IPS-18a (cell line): ENCODE measurements around the gene NUDT16.

Source experiments
- H3K27ac ChIP-seq: one replicate; pipeline ENCODE4 v1.5.1; 2013; ENCODE audit warnings: low read length
- H3K27me3 ChIP-seq: one replicate; pipeline ENCODE4 v1.6.1; 2013; ENCODE audit warnings: mild to moderate bottlenecking, low read length; ENCODE audit not compliant: control insufficient read depth, insufficient read depth
- H3K36me3 ChIP-seq: one replicate; pipeline ENCODE4 v1.6.1; 2013; ENCODE audit warnings: low read depth, low read length; ENCODE audit not compliant: control insufficient read depth
- H3K4me1 ChIP-seq: one replicate; pipeline ENCODE4 v1.6.1; 2013; ENCODE audit warnings: low read depth, low read length; ENCODE audit not compliant: control insufficient read depth
- H3K4me3 ChIP-seq: one replicate; pipeline ENCODE4 v1.5.1; 2013; ENCODE audit warnings: low read length
- H3K9ac ChIP-seq: one replicate; pipeline ENCODE4 v1.6.1; 2013; ENCODE audit warnings: mild to moderate bottlenecking, low read length, moderate library complexity
- H3K9me3 ChIP-seq: one replicate; pipeline ENCODE4 v1.6.1; 2013; ENCODE audit warnings: low read depth, low read length; ENCODE audit not compliant: control insufficient read depth

The NUDT16 gene

DNA sequence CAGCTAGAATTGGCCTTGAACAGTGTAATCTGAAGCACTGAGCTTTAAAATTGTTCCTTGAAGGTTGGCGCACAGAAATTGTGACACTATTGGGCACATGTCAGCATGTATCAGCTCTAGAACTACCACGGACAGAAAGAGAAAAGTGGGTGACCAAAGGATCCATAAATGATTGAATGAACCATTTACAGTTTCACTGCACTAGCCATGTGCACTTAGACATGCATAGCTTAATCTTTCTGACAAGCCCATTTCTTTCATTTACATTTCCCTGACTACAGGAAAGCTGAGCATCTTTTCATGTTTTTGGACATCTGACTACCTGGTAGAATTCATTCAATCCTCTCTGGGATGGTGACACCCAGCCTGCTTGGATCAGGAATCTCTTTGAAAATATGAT, 36.2 kb downstream of the NUDT16 start:
- H3K4me3 ChIP-seq: no peak overlapping the region
- H3K9ac ChIP-seq: no peak overlapping the region
- no peaks in the 10 kb centered on the region for H3K27me3 ChIP-seq
- no peaks in the 10 kb centered on the region for H3K9me3 ChIP-seq
- no peaks in the 10 kb centered on the region for H3K36me3 ChIP-seq
- H3K27ac ChIP-seq: no peak overlapping the region
- no peaks in the 10 kb centered on the region for H3K4me1 ChIP-seq

DNA sequence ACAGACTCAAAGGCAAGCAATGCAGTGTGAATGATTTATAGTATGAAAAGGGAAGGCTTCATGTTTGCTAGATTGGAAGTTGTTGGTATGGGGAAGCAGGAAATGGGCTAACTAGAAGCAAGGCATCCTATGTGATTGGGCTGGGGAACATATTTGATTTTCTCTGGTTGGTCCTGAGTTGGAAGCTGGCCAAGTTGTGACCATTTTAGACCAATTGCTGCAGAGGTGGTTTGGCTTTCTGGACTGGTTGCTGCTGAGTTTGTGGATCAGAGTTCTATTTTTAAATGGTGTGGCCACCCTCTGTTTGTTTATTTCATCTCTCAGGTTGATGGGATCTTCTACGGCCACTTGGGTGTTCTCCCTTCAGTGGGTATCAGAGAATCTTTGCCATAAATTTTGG, 39.7 kb downstream of the NUDT16 start:
- Histone ChIP-seq H3K4me1 (no peaks in the 10 kb centered on the region), H3K4me3 (no peak overlapping the region), H3K27me3 (no peaks in the 10 kb centered on the region), H3K36me3 (no peaks in the 10 kb centered on the region), H3K9me3 (no peaks in the 10 kb centered on the region), H3K27ac (no peak overlapping the region), H3K9ac (no peak overlapping the region)

DNA sequence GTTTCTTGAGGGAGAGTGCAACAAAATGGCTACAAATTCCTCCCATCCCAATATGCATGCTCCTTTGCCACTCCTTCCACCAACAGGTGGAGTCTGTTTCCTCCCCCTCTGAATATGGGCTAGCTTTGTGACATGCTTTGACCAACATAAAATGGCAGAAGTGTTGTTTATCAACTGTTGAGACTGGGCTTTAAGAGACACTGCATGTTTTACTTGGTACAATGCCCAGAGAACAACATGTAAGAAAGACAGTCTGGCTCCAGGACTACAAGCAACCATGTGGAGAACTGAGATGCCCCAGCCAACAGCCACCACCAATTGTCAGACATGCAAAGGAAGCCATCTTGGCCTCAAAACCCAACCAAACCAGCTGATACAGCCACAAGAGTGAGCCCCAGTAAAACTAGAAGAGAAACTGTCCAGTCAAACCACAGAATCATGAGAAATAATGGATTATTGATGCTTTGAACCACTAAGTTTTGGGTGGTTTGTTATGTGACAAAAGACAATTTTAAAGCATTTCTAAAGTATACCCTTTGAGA, 40.5 kb downstream of the NUDT16 start:
- Histone ChIP-seq H3K27me3 (no peaks in the 10 kb centered on the region), H3K36me3 (no peaks in the 10 kb centered on the region), H3K4me1 (peaks cover 3% of the 10 kb centered on the region), H3K27ac (no peak overlapping the region), H3K9ac (no peak overlapping the region), H3K9me3 (no peaks in the 10 kb centered on the region), H3K4me3 (no peak overlapping the region)

DNA sequence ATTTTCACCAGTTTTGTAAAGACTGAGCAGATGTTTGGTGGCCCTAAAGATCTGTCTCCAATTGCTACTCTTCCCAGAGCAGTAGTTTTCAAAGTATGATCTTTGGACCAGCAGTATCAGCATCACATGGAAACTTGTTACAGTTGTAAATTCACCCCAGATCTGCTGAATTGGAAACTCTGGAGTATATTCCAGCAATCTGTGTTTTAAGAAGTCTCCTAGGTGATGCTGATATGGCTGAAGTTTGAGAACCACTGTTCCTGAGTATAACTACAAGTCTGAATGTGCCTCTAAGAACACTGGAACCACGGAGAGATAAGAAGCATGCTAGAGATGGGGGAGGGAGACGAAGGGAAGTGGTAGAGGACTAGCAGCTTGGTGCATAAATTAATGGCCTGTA, 45.7 kb downstream of the NUDT16 start:
- Histone ChIP-seq H3K36me3 (no peaks in the 10 kb centered on the region), H3K9ac (no peak overlapping the region), H3K9me3 (no peaks in the 10 kb centered on the region), H3K4me3 (no peak overlapping the region), H3K27ac (no peak overlapping the region), H3K4me1 (peaks cover 6% of the 10 kb centered on the region), H3K27me3 (no peaks in the 10 kb centered on the region)

DNA sequence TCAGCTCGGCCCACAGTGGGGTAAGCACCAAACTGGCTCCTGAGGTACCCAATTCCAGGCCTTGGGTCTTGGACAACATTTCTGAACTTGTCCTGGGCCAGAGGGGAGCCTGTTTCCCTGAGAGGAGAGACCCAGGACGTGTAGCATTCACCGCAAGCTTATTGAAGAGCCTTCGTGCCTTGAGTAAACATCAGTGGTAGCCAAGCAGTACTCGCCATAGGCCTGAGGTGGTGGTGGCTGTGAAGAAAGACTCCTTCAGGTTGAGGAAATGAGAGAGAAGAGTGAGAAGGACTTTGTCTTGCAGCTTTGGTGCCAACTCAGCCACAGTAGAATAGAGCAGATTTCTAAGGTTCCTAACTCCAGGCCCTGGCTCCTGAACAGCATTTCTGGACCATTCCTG, 50.2 kb downstream of the NUDT16 start:
- H3K9me3 ChIP-seq: no peaks in the 10 kb centered on the region
- no peak overlapping the region for H3K4me3 ChIP-seq
- no peaks in the 10 kb centered on the region for H3K27me3 ChIP-seq
- no peak overlapping the region for H3K9ac ChIP-seq
- peaks cover 5% of the 10 kb centered on the region for H3K4me1 ChIP-seq
- H3K36me3 ChIP-seq: no peaks in the 10 kb centered on the region
- H3K27ac ChIP-seq: no peak overlapping the region

DNA sequence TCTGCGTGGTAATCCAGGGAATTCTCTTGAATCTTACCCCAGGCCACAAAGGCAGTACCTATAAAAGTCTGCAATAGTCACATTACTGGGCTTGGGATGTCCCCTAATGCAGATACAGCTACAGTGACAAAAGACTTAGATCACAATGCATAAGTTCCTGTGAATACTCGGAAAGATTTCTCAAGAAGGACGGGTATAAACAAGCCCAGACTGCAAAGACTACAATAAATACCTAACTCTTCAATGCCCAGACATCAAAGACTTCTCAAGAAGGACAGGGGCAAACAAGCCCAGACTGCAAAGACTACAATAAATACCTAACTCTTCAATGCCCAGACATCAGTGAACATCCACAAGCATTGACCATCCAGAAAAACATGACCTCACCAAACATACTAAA, 50.9 kb downstream of the NUDT16 start:
- Histone ChIP-seq H3K27me3 (no peaks in the 10 kb centered on the region), H3K4me3 (no peak overlapping the region), H3K36me3 (no peaks in the 10 kb centered on the region), H3K9ac (no peak overlapping the region), H3K27ac (no peak overlapping the region), H3K9me3 (no peaks in the 10 kb centered on the region), H3K4me1 (no peaks in the 10 kb centered on the region)

DNA sequence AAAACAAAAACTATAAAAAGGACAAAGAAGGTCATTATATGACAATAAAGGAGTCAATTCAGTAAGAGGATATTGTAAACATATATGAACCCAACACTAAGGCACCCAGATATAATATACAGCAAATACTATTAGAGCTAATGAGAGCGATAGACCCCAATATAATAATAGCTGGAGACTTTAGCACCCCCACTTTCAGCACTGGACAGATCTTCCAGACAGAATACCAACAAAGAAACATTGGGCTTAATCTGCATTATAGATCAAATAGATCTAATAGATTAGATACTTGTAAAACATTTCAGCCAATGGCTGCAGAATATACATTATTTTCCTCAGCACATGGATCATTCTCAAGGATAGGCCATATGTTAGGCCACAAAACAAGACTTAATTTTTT, 53.4 kb downstream of the NUDT16 start:
- H3K4me3 ChIP-seq: no peak overlapping the region
- no peaks in the 10 kb centered on the region for H3K9me3 ChIP-seq
- no peaks in the 10 kb centered on the region for H3K36me3 ChIP-seq
- no peaks in the 10 kb centered on the region for H3K4me1 ChIP-seq
- no peak overlapping the region for H3K27ac ChIP-seq
- no peak overlapping the region for H3K9ac ChIP-seq
- no peaks in the 10 kb centered on the region for H3K27me3 ChIP-seq
